SJCRH30 (cell line): Measurements from ENCODE around the gene TMC4. TPM values are rescaled to one million over a fixed set of nuclear protein-coding genes. Genes with fewer than 3 reads are reported as not detected.
"Not testable (repeated sequence)": the region's sequence is repeated elsewhere in the genome, so short reads cannot be mapped to it uniquely, and the experiment has no call there.

Experiments used
- DNase-seq, 2 experiments: peaks; one replicate each; pipeline ENCODE4 v3.0.0-alpha.2; 2015 to 2020
- H3K27ac ChIP-seq: fragments of 250-450 bp; sonication (Bioruptor Pico); 2 replicates; pipeline ENCODE4 v1.5.1; 2020; ENCODE audit warnings: mild to moderate bottlenecking, moderate library complexity
- H3K27me3 ChIP-seq: fragments of 250-450 bp; sonication (Bioruptor Pico); 2 replicates; pipeline ENCODE4 v1.5.1; 2020; ENCODE audit warnings: mild to moderate bottlenecking, moderate library complexity
- H3K36me3 ChIP-seq: fragments of 250-450 bp; sonication (Bioruptor Pico); 2 replicates; pipeline ENCODE4 v1.5.1; 2020; ENCODE audit warnings: mild to moderate bottlenecking, moderate library complexity
- H3K4me1 ChIP-seq: fragments of 250-450 bp; sonication (Bioruptor Pico); 2 replicates; pipeline ENCODE4 v1.5.1; 2020; ENCODE audit warnings: mild to moderate bottlenecking, moderate library complexity
- H3K4me3 ChIP-seq: fragments of 250-450 bp; sonication (Bioruptor Pico); 2 replicates; pipeline ENCODE4 v1.5.1; 2020; ENCODE audit warnings: mild to moderate bottlenecking, moderate library complexity
- H3K9me3 ChIP-seq: fragments of 250-450 bp; sonication (Bioruptor Pico); replicated peaks from 2 replicates; pipeline ENCODE4 v1.5.1; 2020; ENCODE audit warnings: mild to moderate bottlenecking, moderate library complexity
- total RNA-seq: library from RNA; depleted of rRNA; stranded (reverse); fragments of >200 nt; shearing (Covaris generic); gene quantifications from 2 replicates; pipeline ENCODE4 v1.2.3, GENCODE V29; 2014

Gene TMC4
- total RNA-seq, 1 experiment from 2014 or later: not detected

DNA sequence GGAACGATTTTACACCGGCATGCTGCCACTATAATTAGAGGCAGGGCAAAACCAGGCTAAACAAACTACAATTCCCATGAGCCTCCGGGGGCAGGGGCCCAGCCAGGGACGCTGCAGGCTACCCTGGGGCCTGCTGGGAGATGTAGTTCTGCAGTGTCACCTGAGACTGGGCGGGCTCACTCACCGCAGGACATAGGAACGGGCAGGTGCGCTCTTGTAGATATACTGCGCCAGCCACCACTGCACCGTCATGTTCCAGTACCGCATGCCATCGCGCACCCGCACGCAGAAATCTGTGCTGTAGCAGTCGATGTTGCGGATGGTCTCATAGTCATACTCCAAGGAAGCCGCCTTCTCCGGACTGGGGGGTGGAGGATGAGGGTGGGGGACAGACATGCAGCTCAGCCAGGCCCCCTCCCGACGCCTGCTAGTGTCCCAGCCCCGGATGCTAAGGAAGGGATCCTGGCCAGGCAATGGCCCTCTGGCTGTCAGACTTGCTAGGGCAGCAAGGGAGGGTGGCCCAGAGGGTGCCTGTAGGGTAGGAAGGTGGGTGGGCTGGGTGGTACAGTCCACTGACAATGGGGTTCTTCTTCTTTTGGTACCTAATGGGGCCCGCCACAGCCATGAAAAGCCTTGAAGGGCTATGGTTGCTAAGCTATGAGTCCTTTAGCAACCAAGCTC is 5.8 kb upstream of the TMC4 start:
- Histone ChIP-seq H3K27me3 (no peaks in the 10 kb centered on the region), H3K4me1 (peaks cover 2% of the 10 kb centered on the region; the same call in 1 of the 2 replicates), H3K27ac (no peak overlapping the region), H3K4me3 (no peak overlapping the region), H3K9me3 (no peaks in the 10 kb centered on the region), H3K36me3 (peaks cover 5% of the 10 kb centered on the region; the same call in 1 of the 2 replicates)
- DNase-seq: peak in 1 of 2 experiments; percentile 49

DNA sequence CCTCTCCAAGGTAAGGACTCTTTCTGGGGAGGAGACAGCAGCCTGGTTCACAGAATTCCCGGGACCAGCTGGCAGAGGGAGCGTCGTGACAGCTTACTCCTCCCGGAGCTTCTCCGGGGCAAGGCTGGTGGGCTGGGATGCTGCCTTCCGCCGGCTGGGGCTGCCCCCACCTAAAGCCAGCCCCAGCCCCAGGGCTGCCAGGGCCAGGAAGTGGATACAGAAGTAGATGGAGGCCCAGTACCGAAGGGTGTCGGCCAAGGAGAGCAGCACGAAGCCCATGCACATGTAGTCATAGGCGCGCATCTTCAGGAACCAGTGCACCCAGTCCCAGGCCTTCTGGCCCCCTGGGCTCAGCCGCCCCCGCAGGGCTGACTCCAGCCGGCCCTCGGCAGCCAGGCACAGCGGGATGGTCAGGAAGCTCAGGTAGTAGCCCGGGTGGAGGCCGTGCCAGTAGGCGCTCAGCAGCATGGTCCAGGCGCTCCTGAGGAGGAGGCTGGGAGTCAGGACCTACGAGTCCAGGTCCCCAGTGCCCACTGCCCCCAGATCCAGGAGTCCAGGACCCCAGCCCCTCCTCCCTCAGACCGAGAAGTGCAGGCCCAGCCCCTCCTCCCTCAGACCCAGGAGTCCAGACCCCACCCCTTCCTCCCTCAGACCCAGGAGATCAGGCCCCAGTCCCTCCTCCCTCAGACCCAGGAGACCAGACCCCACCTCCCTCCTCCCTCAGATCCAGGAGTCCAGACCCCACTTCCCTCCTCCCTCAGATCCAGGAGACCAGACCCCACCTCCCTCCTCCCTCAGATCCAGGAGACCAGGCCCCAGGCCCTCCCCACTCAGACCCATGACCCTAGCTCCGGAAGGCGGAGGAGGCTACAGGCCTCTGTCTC is 1.2 kb upstream of the TMC4 start:
- Histone ChIP-seq H3K27ac (no peak overlapping the region), H3K36me3 (peaks cover 5% of the 10 kb centered on the region; the same call in 1 of the 2 replicates), H3K27me3 (no peaks in the 10 kb centered on the region), H3K4me3 (no peak overlapping the region), H3K4me1 (no peaks in the 10 kb centered on the region), H3K9me3 (no peaks in the 10 kb centered on the region)
- no peak for DNase-seq

DNA sequence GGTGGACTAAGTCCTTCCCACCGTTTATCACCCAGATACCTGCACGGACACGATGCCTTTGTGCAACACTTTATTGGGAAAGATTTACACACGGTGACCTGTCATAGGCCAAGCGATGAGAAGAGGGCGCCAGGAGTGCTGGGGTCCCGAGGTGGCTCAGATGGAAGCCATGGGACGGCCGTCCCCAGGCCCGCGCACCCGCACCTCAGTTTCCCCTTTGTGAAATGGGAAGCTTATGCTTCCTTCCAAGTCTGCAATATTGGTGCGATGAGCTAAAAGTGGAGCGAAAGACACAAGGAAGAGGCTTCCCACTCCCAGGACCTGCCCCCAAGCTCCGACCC is 369 bp upstream of the TMC4 start:
- H3K9me3 ChIP-seq: no peaks in the 10 kb centered on the region
- no peaks in the 10 kb centered on the region for H3K27me3 ChIP-seq
- no peak overlapping the region for H3K27ac ChIP-seq
- DNase-seq: no peak
- peaks cover 4% of the 10 kb centered on the region; the same call in 1 of the 2 replicates for H3K36me3 ChIP-seq
- no peaks in the 10 kb centered on the region for H3K4me1 ChIP-seq
- no peak overlapping the region for H3K4me3 ChIP-seq

DNA sequence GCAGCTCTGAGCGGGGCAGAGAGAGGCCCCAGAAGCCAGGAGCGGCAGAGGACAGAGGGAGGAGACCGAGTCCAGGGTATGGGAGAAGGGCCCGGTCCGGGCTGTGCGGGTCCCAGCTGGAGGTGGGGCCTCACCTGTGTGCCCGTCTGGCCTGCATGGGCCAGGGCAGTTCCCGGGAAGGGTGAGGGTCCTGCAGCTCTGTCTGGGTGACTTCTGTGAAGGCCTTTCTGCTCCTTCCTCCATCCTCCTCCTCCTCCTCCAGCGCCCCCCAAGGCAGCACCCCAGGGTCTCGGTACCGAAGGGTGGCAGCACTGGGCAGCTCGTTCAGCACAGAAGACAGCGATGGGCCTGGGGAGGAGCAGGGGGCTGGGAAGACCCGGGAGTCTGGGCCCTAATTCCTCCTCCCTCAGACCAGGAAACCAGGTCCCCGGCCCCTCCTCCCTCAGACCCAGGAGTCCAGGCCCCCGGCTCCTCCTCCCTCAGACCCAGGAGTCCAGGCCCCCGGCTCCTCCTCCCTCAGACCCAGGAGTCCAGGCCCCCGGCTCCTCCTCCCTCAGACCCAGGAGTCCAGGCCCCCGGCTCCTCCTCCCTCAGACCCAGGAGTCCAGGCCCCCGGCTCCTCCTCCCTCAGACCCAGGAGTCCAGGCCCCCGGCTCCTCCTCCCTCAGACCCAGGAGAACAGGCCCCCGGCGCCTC is 1.1 kb downstream of the TMC4 start:
- not testable (repeated sequence) for H3K27me3 ChIP-seq, H3K4me3 ChIP-seq, DNase-seq, H3K27ac ChIP-seq, H3K4me1 ChIP-seq, H3K9me3 ChIP-seq, H3K36me3 ChIP-seq

DNA sequence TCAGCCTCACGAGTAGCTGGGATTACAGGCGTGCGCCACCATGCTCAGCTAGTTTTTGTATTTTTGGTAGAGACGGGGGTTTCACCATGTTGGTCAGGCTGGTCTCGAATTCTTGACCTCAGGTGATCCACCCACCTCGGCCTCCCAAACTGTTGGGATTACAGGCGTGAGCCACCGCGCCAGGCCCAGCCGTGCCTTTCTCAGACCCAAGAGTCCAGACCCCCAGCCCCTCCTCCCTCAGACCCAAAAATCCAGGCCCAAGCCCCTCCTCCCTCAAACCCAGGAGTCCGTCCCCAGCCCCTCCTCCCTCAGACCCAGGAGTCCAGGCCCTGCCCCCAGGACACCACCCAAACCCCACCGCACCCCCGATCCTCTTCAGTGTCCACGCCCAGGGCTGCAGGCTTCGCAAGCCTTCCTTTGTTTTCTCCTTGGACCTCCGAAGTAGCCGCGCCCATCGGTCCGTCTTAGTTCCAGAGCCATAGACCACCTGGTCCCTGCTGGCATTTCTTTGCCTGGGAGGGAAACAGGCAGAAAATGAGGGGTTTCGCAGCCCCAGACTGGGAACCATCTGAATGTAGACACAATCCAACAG is 3.7 kb downstream of the TMC4 start:
- Histone ChIP-seq H3K9me3 (0 out of 2 replicates have a peak, but pooled peaks cover 4% of the 10 kb centered on the region), H3K27ac (no peak overlapping the region), H3K36me3 (no peaks in the 10 kb centered on the region), H3K4me1 (no peaks in the 10 kb centered on the region), H3K4me3 (no peak overlapping the region), H3K27me3 (no peaks in the 10 kb centered on the region)
- no peak for DNase-seq

DNA sequence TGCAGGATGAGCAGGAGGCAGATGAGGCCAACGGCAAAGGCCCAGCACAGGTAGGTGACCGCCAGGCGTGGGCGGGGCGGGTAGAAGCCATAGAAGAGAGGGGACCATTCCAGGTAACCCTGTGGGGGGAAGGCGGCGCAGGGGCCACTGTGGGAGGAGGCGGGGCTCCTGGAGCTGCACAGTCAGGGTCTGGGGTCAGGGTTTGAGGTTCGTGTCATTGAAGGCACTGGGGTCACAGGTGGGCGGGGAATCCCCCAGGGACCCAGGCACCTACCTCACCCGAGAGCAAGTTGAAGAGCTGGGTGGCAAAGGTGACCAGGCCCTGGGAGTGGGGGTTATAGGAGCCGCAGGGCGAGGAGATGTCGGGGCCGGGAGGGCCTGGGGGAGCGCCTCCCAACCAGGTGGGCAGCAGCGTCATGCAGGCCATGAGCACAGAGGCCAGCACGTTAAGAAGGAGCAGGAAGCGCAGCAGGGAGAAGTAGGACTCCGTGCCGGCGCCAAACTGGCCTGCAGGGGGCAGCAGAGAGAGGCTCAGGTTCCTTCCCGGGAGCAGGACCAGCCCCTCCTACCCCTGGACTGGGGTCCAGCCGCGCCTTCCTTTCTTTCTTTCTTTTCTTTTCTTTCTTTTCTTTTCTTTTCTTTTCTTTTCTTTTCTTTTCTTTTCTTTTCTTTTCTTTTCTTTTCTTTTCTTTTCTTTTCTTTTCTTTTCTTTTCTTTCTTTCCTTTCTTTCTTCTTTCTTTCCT is 4.6 kb downstream of the TMC4 start:
- H3K9me3 ChIP-seq: 0 out of 2 replicates have a peak, but pooled peaks cover 4% of the 10 kb centered on the region
- no peak overlapping the region for H3K27ac ChIP-seq
- H3K4me3 ChIP-seq: no peak overlapping the region
- peak; percentile 89 to 93 for DNase-seq
- H3K27me3 ChIP-seq: no peaks in the 10 kb centered on the region
- H3K4me1 ChIP-seq: no peaks in the 10 kb centered on the region
- no peaks in the 10 kb centered on the region for H3K36me3 ChIP-seq

DNA sequence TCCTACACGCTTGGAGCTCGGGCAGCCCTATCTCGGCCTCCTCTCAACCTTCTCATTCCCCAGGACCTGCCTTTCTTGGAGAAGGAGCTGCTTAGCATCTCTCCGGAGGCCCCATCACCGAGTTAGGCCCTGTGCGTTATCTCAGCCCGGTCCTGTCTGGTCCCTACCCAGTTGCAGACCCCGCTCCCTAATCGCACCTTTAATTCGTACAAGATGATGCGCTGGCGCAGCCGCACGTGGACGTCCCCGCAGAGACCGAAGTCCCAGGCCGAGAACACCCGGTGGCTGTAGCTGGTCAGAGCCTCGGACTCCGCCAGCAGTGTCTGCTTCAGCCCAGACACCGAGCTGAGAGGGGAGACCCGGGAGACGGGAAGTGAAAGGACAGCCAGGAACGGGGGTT is 7.7 kb downstream of the TMC4 start:
- Histone ChIP-seq H3K27me3 (no peaks in the 10 kb centered on the region), H3K27ac (no peak overlapping the region), H3K36me3 (no peaks in the 10 kb centered on the region), H3K9me3 (0 out of 2 replicates have a peak, but pooled peaks cover 4% of the 10 kb centered on the region), H3K4me1 (no peaks in the 10 kb centered on the region; the same call in 1 of the 2 replicates), H3K4me3 (no peak overlapping the region)
- no peak for DNase-seq

DNA sequence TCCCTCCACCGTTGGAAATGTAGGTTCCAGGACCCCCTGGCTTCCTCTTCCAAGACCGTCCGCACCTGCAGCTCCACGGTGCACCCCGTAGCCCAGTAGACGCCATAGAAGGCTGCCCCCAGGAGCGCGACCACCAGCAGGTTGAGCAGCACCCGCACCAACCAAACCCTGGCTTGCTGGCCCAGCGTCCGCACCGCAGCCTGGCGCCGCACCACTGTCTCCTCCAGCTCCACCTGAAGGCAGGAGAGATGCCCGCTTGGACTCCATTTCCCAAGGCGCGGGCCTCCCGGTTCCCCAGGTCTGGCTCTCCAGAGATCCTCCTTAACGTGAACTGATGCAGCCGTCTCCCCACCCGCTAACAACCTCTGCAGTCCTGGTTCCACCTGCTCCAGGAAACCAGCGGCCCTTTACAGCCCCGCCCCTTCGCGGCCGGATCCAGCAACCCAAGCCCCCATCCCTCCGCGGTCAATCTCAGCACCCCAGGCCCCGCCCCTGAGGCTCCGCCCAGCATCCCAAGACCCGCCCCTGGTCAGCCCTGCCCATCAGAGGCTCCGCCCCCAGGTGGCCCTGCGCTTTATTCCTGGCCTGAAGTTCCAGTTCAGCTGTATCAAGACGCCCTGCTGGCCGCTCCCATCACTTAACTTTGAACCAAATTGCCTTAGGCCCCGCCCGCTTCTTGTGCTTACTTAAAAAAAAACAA is 8.4 kb downstream of the TMC4 start:
- H3K4me1 ChIP-seq: no peaks in the 10 kb centered on the region; the same call in 1 of the 2 replicates
- H3K9me3 ChIP-seq: 0 out of 2 replicates have a peak, but pooled peaks cover 4% of the 10 kb centered on the region
- H3K27ac ChIP-seq: no peak overlapping the region
- no peak overlapping the region for H3K4me3 ChIP-seq
- no peak for DNase-seq
- no peaks in the 10 kb centered on the region for H3K36me3 ChIP-seq
- H3K27me3 ChIP-seq: no peaks in the 10 kb centered on the region

DNA sequence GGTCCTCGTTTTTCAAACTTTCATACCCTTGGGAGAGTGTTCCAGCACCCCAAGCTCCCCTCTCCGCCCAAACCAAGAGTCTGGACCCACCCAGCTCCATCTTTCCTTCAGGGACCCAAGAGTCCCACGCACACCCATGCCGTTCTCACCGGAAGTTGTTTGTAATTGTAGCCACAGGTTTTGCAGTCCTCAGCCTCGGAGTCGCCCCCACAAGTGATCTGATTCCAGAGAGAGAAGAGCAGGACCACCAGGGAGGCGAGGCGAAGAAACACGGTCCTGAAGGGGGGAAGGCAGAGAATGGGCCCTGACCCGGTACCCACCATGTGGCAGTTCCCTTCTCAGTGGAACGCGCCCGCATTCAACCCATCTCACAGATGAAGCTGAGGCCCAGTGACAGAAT is 10.1 kb downstream of the TMC4 start:
- Histone ChIP-seq H3K27me3 (no peaks in the 10 kb centered on the region), H3K4me1 (peaks cover 8% of the 10 kb centered on the region), H3K27ac (no peak overlapping the region), H3K4me3 (no peak overlapping the region), H3K9me3 (0 out of 2 replicates have a peak, but pooled peaks cover 4% of the 10 kb centered on the region), H3K36me3 (no peaks in the 10 kb centered on the region)
- DNase-seq: no peak

DNA sequence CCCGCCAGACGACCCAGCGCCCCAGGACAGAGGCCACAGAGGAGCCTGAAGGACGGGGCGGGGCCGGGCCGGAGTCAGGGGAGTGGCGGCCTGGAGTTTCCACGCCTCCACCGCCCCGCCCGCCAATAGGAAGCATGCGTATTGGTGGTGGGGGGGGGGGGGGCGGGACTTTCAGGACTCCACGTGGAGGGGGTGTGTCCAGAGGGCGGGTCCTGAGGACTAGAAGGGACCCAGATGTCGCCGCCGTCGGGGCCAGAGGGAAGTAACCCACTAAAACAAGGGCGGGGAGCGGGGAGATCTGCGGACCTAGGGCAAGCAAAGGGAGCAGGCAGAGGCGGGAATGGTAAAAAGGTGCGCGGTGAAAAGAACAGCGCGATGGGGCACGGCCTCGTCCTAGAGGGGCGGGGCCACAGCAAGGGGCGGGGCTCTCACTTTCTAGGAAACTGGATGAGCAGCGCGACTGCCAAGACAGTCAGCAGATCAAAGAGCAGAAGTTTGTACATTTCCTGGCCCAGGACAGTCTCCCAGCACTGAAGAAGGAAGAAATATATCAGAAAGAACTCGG is 10.6 kb downstream of the TMC4 start:
- peaks cover 8% of the 10 kb centered on the region for H3K4me1 ChIP-seq
- 0 out of 2 replicates have a peak, but pooled peaks cover 4% of the 10 kb centered on the region for H3K9me3 ChIP-seq
- no peak overlapping the region for H3K27ac ChIP-seq
- H3K27me3 ChIP-seq: no peaks in the 10 kb centered on the region
- no peak overlapping the region for H3K4me3 ChIP-seq
- H3K36me3 ChIP-seq: peaks cover 3% of the 10 kb centered on the region; the same call in 1 of the 2 replicates
- DNase-seq: no peak

DNA sequence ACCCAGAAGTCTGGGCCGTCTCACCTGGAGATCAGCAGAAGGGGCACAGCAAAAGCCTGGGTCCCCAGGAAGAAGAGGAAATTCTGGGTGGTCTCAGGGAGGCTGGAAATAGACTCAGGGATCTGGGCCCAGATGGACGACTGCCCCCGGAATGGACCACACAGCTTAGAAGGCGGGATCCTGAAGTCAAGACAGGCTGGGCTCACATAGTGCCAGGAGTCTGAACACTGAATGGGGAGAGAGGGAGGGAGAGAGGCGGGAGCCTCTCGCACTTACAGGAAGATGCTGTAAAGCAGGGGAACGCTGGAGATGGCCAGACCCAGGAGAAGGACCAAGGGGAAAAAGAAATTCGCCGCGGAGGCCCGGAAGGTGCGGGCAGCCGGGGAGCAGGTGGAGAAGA is 12.1 kb downstream of the TMC4 start:
- no peaks in the 10 kb centered on the region for H3K27me3 ChIP-seq
- H3K4me3 ChIP-seq: peak overlapping the region; percentile 88
- no peak overlapping the region for H3K27ac ChIP-seq
- 0 out of 2 replicates have a peak, but pooled peaks cover 4% of the 10 kb centered on the region for H3K9me3 ChIP-seq
- no peak for DNase-seq
- peaks cover 15% of the 10 kb centered on the region for H3K36me3 ChIP-seq
- peaks cover 8% of the 10 kb centered on the region for H3K4me1 ChIP-seq

DNA sequence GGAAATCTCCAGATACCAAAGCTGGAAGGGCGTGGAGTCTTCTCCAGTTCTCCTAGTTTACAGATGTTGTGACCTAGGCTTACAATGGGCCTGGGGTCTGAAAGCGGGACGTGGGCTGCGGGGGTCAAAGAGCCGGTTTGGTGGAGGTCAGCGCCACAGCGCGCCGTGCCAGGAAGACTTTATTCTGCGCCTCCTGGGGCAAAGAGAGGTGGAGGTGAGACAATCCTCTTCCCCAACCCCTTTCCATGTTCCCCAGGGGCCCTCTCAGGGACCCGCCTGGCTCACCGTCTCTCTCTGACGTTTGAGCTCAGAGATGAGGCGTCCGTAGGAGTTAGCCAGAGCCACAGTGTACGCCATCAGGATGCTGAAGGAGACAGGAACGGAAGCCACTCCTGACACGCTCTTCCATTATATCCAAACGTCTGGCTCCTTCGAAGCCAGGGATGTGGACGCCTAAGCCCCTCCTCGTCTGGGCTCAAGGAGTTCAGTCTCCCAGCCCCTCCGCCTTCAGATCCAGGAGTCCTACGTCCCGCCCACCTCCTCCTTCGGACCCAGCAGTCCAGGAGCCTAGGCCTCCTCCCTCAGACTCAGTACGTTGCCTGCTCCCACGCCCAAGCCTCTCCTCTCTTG is 12.7 kb downstream of the TMC4 start:
- DNase-seq: peak in 1 of 2 experiments; percentile 49
- H3K27ac ChIP-seq: peak overlapping the region; percentile 35
- peaks cover 18% of the 10 kb centered on the region for H3K36me3 ChIP-seq
- H3K4me1 ChIP-seq: peaks cover 8% of the 10 kb centered on the region
- H3K27me3 ChIP-seq: no peaks in the 10 kb centered on the region
- peak overlapping the region; percentile 88 for H3K4me3 ChIP-seq
- H3K9me3 ChIP-seq: 0 out of 2 replicates have a peak, but pooled peaks cover 4% of the 10 kb centered on the region
